ENCODE measurements around the gene CD63.

Gene CD63

DNA sequence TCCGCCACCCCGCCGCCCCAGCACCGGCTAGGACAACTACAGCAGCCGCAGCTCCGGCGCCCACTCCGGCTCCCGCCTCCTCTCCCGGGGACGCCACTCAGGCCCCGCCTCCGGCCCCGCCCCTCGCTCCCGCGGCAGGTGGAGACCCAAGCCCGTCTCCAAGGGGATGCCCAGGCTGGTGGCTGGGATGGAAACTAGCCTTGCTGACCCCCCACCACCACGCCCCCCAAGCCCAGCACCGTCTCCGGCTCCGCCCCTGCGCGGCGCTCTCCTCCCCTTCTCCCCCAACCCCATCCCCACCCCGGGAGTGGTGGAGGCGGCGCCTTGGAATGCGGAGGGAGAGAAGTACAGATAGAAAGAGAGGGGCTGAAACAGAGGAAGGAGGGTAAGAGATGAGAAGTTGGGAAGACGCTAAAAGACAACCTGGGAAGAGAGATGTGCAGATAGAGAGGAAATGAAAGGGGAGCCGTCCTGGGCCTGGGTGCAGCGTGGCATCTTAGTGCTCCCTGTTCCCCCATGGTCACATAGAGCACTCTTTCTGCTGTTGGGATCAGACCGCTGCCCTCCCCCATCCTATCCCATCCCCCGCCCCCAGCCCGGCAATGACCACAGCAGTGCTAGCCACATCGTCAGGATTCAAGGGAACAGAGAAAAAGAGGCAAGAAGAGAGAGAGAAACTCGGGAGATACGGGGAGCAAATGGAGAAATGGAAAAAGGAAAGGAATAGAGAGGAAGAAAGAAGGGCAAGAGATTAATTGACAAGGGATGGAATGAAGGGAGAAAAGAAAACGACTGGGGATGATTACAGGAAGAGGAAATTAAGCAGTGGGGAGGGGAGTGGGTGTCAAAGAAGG is 20.7 kb downstream of the CD63 start, which contains the start of gene ITGA7:
Gene ITGA7, minus strand, starts transcription at position 64 of the 854 bp plus-strand sequence. CDS start 222 bp downstream, outside the sequence.
- peak in 54 of 58 donors; percentile 11 to 79 (median 56) for DNase-seq

DNA sequence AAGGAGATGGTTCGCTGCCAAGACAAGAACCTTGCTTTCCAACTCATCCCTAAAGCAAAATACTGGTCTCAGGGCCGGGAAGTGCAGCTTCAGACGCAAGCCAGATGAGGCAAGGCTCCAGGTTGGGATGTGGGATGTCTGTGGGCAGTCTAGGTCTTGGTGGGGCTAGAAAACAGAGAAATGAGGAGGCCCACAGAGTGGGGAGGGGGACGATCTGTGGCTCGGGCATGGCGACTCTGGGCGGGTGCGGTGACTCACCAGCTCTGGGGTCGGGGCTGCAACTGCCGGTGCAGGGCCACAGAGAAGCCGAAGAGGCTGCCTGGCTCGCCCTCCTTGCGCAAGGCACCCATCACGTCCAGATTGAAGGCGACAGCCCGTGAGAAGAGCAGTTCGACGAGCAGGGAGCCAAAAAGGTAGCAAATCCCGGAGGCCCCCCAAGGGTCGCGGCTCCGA is 21.6 kb downstream of the CD63 start:
- DNase-seq = peak in 3 of 58 donors; percentile 24 to 46 (median 43)

DNA sequence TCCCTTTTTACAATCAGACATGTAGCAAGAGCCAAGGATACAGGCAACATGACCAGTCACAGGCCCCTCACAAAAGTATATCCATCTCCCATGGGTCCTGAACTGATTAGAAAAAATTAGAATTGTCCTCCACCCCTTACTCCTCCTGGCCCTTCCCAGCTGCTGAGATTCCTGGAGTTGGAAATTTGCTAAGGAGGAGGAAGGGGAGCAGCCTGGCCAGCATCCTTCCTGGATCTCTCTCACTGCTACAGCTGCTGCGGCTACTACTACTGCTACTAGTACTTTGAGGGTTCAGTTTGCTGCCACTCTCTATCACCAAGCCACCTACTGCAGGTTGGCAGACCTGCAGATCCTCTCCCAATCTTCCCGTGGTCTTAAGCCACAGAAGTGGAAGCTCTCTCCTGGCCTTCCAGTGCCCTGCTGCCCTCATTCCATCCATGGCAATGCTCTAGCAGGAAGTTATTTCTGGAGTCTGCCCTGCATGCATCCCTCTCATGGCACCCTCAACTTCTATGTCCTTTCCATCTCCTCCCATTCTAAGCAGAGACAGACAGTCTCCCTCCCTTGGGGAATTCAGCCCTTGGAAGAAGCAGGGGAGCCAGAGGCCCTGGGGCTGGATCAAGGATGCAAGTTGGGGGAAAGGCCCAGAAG is 22.1 kb downstream of the CD63 start:
- no peak for DNase-seq

DNA sequence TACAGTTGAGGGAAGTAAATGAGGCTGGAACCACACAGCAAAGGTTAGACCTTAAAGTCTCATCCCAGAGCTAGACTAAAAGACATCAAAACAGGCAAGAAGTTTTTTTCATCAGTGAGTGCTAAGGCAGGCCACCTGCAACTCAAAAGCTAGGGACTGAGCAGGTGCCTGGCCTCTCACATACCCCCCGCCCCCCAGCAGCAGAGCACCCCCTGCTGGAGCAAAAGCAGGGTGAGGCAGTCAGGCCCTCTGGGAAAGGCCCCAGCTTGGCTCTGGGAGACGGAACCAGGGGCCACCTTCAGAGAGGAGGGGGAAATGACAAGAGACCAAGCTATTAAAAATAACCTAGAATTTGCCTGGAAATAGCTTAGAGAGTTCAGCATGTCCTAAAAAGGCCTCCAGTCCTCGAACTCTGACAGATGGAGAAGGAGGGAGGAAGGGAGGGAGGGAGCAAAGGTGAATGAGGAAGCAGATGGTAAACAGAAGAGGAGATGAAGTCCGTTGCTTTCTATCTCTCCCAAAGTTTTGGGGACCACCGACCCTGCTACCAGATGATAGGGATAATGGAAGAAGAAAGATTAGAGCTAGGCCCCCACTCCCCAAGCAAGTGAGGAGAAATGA is 22.9 kb downstream of the CD63 start:
- DNase-seq = peak in 1 of 58 donors; percentile 16

DNA sequence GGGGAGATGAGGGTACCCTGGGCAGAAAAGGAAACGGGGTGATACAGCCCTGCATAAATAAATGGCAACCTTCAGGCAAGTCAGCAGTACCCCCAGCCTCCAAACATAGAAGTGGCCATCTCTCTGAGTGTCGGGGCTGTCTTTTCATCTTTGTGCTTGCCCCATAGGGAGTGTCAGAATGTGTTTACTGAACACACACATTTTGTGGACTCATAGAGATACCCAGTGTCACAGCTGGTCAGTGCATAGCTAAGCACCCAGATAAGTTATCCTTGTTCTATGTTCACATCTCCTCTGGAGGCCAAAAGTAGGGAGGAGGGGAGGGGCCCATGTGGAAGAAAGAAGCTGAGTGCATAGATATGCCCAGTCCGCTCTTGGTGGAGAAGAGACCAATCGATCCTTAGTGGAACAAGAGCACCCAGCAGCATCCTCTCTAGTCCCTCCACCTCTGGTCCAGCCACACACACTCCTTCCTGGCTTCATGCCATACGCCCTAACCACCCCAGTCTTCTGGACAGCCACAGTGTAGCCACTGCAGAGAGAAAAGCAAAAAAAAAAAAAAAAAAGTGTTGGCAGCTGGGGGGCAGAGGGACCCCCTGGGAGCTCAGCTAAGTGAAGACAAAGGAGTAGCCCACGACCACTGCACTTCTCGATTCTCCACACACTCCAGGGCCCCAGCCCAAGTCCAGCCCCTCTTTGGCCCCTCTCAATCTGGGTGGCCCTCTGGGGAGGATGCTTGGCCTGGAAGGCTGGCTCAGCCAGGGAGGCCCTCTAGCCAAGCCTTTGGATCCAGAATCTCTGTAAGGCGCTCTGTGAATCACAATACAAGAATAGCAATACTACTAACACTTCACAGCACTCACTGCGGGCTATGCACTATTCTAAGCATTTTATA is 23.7 kb downstream of the CD63 start:
- DNase-seq = peak in 8 of 58 donors; percentile 16 to 46 (median 32)

DNA sequence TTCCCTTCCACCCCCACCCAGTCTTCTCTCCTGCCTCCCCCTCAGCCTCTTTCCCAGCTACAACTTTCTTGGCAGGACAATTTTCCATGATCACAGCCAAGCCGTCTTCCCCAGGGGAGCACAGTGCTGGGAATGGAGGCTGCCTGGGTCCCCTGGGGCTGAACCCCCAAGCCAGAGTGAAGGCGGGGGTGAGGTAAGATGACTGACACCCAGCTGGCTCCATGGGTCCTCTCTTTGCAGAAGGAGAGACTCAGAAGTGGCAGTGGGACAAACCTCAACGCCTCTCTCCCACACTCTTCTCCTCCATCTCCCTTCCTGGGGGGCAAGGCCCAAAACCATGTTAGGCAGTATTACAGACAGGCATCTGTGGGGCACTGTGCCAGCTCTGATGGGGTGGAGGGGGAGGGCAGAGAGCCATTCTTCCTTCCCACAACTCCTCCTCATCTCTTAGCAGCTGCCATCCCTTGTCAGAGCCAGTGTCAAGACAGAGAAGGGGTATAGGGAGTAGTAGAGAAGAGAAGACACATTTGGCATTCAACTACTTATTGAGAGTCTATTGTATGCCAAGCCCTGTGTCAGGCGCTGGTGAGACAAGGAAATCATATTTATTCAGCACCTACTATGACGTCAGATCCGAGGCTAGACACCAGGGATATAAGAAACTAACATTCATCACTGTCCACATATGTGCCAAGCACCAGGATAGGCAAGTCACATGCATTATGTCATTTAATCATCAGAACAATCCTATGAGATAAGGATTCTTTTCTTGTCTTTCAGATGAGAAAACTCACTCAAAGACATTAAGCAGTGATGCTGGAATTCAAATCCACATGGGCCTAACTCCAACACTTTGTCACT is 24.7 kb downstream of the CD63 start:
- peak in 8 of 58 donors; percentile 14 to 27 (median 22) for DNase-seq

DNA sequence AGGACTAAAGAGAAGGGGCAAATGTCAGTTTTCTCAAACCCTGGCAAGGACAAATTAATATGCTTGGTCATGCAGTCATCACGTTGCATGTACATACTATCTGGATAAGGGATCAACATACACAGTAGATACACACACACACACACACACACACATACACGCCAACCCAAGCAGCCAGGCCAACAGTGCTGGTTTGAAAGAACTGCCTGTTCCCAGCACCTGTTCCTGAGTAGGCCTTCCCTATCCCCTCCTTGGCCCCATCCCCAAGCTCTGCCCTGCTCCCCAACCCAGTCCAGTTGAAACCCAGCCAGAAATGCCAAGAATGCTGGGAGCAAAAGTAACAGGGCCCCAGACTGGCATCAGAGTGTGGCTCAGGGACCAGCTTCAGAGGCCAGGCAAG is 25.5 kb downstream of the CD63 start:
- peak in 26 of 58 donors; percentile 12 to 63 (median 34) for DNase-seq

DNA sequence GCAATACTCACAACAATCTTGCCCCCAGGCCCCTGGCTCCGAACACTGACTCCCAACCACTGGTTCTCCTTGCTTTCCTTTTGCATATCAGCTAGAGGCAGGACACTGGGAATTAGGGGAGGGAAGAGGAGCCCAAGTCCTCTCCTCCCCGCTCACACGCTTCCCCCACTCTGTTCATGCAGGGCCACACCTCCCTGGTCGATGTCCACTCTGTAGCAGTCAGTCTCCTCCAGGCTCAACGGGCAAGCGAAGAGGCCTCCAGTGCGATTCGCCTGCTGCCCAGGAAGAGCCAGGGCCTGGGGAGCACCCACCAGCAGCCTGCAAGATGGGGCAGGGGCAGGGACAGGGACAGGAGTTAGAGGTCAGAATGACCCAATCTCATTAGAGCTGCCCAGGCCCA is 25.9 kb downstream of the CD63 start:
- no peak for DNase-seq

DNA sequence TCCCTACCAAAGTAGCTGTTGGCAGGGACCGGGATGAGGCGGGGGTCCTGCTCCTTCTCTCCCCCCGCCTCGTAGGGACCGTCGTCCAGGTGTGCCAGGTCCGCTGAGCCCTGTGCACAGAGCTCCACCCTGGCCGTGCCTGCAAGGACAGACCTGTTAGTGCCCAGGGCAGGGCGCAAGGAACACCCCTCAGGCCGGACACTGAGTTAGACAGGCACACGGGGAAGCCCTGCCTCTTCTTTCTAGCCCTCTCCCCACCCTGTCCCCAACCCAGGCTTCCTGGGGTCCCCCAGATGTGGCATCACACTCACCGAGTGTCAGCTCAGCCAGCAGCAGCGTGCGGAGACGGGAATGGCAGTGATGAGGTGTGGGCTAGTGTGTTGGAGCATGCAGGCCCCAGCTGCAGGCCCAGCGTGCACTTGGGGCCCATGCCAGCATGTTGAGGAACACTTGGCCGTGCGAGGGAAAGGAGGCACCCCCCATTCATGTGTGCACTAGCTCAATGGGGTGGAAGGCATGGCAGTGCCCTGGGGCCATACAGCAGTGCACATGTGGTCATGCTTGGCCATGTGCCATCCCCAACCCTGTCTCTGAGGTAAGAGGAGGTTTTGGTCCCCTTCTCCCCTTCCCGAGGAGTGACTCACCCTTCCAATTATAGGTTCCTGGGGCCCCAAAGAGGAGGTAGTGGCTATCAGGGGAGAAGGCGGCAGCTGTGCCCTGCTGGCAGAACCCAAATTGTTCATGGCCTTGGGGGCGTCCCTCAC is 28.4 kb downstream of the CD63 start:
- DNase-seq = no peak

DNA sequence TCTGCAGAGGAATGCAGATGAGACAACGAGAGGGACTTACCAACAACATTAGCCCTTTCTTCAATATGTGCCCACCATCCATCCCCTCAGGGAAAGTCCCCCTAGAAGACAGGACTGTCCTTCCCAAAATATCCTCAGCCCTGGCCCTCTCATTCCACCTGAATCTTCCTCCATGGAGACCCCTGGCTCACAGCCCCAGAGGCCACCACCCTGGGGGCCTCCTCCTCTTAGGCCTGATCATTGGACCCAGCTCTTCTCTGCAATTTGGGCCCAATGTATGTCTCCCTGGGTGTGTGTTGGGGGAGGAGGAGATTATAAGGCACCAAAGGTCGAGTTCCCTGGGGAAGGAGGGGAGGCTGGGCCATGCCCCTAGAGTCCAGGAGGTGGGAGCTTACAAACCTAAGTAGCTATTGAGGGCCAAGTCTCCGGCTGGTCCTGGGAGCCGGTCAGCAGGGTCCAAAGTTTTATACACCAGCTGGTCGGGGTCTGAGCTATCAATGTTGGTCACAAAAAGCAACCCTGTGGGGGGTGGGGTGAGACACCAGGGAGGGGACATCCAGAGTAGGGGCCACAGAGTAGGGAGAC is 29.2 kb downstream of the CD63 start:
- no peak for DNase-seq

DNA sequence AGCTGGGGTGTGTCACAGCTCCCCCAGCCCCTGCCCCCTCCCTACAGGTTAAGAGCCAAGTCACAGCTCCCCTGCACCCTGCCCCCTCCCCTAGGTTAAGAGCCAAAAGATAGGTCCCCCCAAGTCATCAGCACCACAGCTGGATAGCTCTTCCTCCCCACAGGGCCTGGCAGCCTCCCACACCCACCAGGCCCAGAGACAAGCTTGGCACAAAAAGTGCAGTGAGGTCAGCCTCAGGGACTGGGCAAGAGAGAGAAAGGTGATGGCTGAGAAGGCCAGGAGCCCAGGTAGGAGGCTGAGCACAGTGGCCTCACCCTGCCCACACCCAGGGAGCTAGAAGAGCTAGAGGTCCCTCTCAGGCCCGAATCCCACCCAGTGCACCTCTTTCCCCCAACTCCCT is 29.8 kb downstream of the CD63 start:
- no peak for DNase-seq

DNA sequence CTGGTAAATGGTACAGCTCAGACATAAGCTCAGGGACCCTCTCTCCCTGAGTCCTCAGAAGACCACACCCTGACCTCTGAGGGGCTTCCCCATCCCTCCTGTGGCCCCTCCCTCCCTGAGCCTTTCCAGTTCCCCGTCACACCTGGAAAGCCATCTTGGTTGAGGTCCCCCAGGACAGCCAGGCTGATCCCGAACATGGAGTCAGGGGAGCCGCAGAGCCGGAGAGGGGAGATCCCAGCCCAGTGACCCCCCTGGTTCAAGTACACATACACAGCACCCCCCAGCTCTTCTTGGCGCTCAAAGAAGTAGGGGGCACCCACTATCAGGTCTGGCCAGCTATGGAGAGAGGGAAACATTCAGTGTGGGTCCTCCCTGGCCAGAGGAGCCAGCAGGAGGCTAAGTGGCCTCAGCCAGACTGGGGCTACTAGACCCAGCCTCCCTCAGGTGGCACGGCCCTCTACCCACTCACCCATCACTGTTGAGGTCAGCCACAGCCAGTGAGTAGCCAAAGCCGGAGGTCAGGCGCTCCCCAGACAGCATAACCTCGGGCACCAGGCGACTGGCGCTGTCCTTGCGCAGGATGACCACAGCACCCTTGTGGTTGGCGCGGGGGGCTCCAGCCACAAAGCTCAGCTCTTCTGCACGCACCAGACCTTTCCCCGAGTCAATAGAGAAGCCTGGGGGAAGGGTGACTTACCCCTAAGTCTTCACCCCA is 30.4 kb downstream of the CD63 start:
- no peak for DNase-seq

DNA sequence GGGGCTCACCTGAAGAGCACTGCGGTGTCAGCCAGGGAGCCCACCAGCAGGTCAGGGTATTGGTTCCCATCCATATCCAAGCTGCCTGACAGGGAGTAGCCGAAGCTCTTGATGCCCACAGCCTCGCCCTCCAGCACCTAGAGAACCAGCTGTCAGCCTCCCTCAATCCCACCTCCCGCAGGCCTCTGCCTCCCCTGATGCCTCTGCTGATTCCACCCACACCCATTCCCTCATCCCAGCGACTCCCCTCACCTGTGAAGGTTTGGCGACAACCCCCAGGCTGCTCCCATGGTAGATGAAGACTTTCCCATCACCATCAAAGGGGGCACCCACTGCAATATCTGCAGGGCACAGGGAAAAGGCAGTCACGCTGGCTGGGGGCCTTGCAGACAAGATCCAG is 31.1 kb downstream of the CD63 start:
- DNase-seq = no peak

DNA sequence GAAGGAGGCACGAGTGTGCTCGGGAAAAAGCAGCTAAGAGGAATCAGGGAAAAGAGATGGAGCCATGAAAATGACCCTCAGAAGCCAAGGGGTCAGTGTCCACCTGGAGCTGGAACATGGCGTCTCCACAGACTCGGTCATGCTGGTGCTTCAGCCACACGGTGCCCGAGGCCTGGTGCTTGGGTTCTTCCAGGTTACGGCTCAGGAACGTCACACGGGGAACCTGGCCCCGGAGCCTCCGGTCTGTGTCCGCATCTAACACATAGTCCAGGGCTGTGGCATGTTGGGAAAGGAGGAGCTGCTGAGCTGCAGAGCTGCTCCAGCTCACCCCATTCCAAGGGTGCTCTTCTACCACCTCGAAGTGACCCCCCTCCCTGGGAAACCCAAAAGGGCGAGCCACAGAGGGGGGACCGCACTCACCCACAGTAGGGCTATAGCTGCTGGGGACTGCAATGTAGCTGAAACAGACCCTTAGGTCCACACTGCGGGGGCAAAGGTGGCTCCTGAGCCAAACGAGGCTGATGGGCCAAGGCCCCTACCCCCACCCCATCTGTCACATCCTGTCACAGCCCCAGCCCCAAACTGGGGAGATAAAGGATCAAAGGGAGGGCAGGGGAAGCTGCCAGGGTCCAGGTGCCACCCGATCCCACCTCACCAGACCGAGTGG is 31.9 kb downstream of the CD63 start:
- no peak for DNase-seq

DNA sequence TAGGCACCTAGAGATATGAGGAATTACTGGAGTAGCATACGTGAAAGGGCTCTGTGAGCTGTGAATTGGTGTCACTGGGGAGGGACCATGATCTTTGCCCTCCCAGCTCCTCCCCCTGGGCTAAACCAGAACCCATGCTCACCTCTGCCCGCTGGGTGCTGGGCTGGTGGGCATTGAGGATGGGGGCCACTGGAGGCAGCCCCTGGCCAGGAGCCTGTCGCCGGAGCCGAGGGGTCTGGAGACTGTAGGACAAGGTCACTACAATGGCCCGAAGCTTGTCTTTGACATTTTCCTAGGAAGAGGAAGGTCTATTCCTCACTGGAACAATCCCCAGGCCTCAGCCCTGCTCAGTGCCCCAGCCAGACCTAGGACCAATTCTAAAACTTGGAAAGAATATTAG is 32.7 kb downstream of the CD63 start:
- no peak for DNase-seq

DNA sequence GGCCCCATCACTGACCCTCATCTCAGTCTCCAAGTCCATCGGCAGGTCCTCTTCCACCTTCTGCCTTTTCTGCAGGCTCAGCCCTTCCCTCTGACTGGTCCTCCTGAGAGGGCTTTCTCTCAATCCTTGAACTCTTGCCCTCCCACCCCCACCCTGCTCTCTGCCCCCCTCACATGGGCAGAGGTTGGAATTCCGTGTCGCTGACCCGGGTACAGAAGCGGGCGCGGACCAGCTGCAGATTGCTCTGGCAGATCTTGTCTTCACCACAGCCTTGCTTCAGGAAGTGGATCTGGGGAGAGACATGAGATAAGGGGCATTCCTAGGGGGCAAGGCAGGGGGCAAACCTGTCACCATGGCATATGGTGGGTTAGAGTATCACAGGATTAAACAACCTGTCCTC is 33.5 kb downstream of the CD63 start:
- no peak for DNase-seq

DNA sequence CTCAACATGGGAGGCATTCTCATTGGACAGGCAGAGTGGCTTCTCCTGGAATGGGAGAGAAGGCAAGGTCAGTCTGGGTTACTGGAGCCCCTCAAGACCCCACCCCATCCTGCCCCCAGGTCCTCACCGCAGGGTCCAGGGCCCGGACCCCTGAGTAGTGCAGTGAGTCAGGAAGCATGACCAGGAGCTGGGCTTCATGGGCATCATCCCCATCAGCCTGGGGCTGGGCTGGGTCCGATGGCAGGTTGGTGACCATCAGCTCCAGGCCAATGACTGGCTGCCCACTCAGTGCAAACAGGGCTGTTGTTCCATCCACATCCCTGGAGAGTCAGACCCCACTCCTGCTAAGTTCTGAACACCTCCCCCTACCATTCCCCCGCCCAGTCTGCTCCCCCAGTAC is 34.2 kb downstream of the CD63 start:
- DNase-seq = no peak

DNA sequence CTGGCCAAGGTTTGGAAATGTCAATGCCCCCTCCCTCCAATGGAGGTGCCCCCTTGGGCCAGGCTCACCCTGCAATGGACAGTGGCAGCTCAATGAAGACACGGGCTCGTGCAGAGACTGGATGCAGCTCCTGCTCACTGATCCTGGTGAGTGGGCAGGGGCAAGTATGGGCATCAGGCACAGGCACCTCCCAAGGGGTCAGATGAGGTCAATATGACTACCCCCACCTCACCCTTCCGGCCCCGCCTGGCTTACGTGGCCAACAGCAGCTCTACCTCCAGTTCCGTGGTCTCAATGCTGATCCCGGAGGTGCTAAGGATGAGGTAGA is 34.7 kb downstream of the CD63 start:
- DNase-seq = no peak
